ENCODE data around the gene ADAMTS8. TPM values are rescaled to one million over a fixed set of nuclear protein-coding genes. Genes with fewer than 3 reads are reported as not detected.

Gene ADAMTS8
- total RNA-seq, 1 donor: not detected

DNA sequence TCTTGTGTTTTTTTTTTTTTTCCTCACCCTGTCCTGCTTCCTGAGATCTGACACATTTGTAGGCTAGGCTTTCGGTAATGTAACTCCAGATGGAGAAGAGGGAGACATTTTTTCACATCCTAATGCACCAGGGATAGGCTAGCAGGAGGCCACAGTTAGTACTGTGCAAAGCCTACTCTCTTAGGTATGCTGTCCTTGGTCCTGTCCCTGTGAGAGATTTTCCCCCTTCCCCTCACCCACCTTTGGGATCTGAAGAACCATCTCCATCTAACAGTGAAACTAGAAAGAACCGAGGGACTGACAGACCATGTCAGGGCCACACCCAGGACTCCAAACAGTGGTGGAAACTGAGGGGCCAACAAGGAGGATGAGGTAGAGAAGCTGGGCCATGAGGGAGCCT lies 29.2 kb downstream of the ADAMTS8 start:
- no peaks in the 10 kb centered on the region for H4K20me1 ChIP-seq (ENCODE audit: insufficient read depth, low read length)
- no peaks in the 10 kb centered on the region for H3K79me2 ChIP-seq (ENCODE audit: insufficient read depth, low read length)
- H3K4me2 ChIP-seq (ENCODE audit: insufficient read depth, low read length): no peak overlapping the region
- no peak overlapping the region for H2AFZ ChIP-seq (ENCODE audit: low read length)
- TF ChIP-seq, protein P1, sequence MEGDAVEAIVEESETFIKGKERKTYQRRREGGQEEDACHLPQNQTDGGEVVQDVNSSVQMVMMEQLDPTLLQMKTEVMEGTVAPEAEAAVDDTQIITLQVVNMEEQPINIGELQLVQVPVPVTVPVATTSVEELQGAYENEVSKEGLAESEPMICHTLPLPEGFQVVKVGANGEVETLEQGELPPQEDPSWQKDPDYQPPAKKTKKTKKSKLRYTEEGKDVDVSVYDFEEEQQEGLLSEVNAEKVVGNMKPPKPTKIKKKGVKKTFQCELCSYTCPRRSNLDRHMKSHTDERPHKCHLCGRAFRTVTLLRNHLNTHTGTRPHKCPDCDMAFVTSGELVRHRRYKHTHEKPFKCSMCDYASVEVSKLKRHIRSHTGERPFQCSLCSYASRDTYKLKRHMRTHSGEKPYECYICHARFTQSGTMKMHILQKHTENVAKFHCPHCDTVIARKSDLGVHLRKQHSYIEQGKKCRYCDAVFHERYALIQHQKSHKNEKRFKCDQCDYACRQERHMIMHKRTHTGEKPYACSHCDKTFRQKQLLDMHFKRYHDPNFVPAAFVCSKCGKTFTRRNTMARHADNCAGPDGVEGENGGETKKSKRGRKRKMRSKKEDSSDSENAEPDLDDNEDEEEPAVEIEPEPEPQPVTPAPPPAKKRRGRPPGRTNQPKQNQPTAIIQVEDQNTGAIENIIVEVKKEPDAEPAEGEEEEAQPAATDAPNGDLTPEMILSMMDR (IDR thresholded peaks at IDR 0.05; ENCODE audit: extremely low read depth, low read depth, low read length): no peak
- no peak for DNase-seq (ENCODE audit: insufficient read length, low spot score, missing footprints)
- peaks cover 34% of the 10 kb centered on the region for H3K4me1 ChIP-seq (ENCODE audit: insufficient read depth, low read length)
- H3K9me3 ChIP-seq (ENCODE audit: low read depth, low read length): no peaks in the 10 kb centered on the region
- H3K36me3 ChIP-seq (ENCODE audit: insufficient read depth, low read length): no peaks in the 10 kb centered on the region
- H3K27me3 ChIP-seq (ENCODE audit: insufficient read depth, low read length): peaks cover 21% of the 10 kb centered on the region
- no peak overlapping the region for H3K4me3 ChIP-seq (ENCODE audit: insufficient read depth, low read length)
- H3K27ac ChIP-seq (ENCODE audit: low read depth, low read length): no peak overlapping the region

DNA sequence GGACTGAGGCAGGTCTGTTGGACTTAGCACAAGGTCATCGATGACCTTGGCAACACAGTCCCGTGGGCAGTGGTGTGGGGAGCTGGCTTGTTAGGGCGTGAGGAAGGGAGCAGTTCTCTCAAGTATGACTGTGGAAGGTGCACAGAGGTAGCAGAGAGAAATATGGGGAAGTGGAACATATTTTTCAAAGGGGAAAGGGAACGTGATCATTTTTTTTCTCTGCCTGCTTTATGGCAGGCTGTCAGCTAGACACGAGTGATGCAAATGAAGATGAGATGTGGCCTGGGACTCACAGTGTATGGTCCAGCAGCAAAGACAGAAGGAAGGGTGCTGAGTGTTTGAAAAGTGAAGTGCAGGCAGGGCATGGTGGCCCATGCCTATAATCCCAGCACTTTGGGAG lies 30.6 kb downstream of the ADAMTS8 start:
- Histone ChIP-seq H2AFZ (ENCODE audit: low read length) (no peak overlapping the region), H3K9me3 (ENCODE audit: low read depth, low read length) (no peaks in the 10 kb centered on the region), H3K4me3 (ENCODE audit: insufficient read depth, low read length) (no peak overlapping the region), H3K4me1 (ENCODE audit: insufficient read depth, low read length) (peaks cover 20% of the 10 kb centered on the region), H4K20me1 (ENCODE audit: insufficient read depth, low read length) (no peaks in the 10 kb centered on the region), H3K27ac (ENCODE audit: low read depth, low read length) (no peak overlapping the region), H3K36me3 (ENCODE audit: insufficient read depth, low read length) (no peaks in the 10 kb centered on the region), H3K27me3 (ENCODE audit: insufficient read depth, low read length) (peaks cover 32% of the 10 kb centered on the region), H3K4me2 (ENCODE audit: insufficient read depth, low read length) (no peak overlapping the region), H3K79me2 (ENCODE audit: insufficient read depth, low read length) (no peaks in the 10 kb centered on the region)
- TF ChIP-seq, protein P1 (IDR thresholded peaks at IDR 0.05; ENCODE audit: extremely low read depth, low read depth, low read length): no peak
- no peak for DNase-seq (ENCODE audit: insufficient read length, low spot score, missing footprints)

DNA sequence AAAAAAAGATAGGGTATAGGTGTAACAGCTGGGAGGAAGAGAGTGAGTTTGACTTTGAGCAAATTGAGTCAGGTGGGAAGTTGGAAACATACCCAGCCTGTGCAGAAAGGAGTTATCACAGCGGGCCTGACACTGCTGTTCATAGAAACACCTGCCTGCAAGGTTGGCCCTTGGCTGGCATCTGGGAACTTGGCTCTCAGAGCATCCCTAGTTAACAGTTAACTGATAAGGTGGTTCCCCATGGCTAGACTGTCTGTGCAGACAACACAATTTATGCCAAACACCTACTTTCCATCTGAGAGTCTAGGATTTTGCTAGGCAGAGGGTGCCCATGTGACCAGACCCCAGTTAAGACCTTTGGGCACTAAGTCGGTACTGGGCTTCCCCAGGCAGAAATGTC lies 31.4 kb downstream of the ADAMTS8 start:
- Histone ChIP-seq H3K79me2 (ENCODE audit: insufficient read depth, low read length) (no peaks in the 10 kb centered on the region), H3K4me3 (ENCODE audit: insufficient read depth, low read length) (no peak overlapping the region), H3K4me2 (ENCODE audit: insufficient read depth, low read length) (no peak overlapping the region), H3K4me1 (ENCODE audit: insufficient read depth, low read length) (peaks cover 15% of the 10 kb centered on the region), H3K27me3 (ENCODE audit: insufficient read depth, low read length) (peaks cover 40% of the 10 kb centered on the region), H2AFZ (ENCODE audit: low read length) (no peak overlapping the region), H4K20me1 (ENCODE audit: insufficient read depth, low read length) (no peaks in the 10 kb centered on the region), H3K27ac (ENCODE audit: low read depth, low read length) (no peak overlapping the region), H3K9me3 (ENCODE audit: low read depth, low read length) (no peaks in the 10 kb centered on the region), H3K36me3 (ENCODE audit: insufficient read depth, low read length) (no peaks in the 10 kb centered on the region)
- no peak for DNase-seq (ENCODE audit: insufficient read length, low spot score, missing footprints)
- TF ChIP-seq, protein P1 (IDR thresholded peaks at IDR 0.05; ENCODE audit: extremely low read depth, low read depth, low read length): no peak

DNA sequence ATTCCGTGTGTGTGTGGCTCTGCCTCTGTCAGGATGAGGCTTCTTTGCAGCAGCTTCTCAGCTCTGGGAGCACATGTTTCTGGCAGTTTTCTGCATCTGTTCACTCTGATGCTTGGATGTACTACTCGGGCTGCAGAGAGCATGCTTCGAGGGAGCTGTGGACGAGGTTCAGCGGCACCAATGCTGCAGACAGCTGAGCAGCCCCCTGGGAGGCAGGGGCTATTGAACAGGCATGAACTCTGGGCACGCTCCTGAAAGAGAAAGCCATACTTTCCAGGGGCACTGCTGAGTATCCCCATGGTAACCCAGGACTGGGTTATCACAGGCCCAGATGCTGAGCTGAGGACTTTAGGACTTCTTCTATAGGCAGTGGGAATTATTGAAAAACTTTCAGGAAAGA lies 33.8 kb downstream of the ADAMTS8 start:
- H3K4me2 ChIP-seq (ENCODE audit: insufficient read depth, low read length): no peak overlapping the region
- H3K4me3 ChIP-seq (ENCODE audit: insufficient read depth, low read length): no peak overlapping the region
- DNase-seq (ENCODE audit: insufficient read length, low spot score, missing footprints): no peak
- no peak overlapping the region for H2AFZ ChIP-seq (ENCODE audit: low read length)
- no peaks in the 10 kb centered on the region for H4K20me1 ChIP-seq (ENCODE audit: insufficient read depth, low read length)
- no peaks in the 10 kb centered on the region for H3K4me1 ChIP-seq (ENCODE audit: insufficient read depth, low read length)
- H3K9me3 ChIP-seq (ENCODE audit: low read depth, low read length): no peaks in the 10 kb centered on the region
- H3K36me3 ChIP-seq (ENCODE audit: insufficient read depth, low read length): no peaks in the 10 kb centered on the region
- TF ChIP-seq, protein P1 (IDR thresholded peaks at IDR 0.05; ENCODE audit: extremely low read depth, low read depth, low read length): no peak
- no peak overlapping the region for H3K27ac ChIP-seq (ENCODE audit: low read depth, low read length)
- H3K79me2 ChIP-seq (ENCODE audit: insufficient read depth, low read length): no peaks in the 10 kb centered on the region
- peaks cover 51% of the 10 kb centered on the region for H3K27me3 ChIP-seq (ENCODE audit: insufficient read depth, low read length)

All from osteoblast (primary cell).